Measurements from ENCODE around the gene TSPAN10. TPM values are rescaled to one million over a fixed set of nuclear protein-coding genes. Genes with fewer than 3 reads are reported as not detected.

TSPAN10 gene
- total RNA-seq, 2 experiments from 2014 or later = 0.17 TPM; not detected in 1

DNA sequence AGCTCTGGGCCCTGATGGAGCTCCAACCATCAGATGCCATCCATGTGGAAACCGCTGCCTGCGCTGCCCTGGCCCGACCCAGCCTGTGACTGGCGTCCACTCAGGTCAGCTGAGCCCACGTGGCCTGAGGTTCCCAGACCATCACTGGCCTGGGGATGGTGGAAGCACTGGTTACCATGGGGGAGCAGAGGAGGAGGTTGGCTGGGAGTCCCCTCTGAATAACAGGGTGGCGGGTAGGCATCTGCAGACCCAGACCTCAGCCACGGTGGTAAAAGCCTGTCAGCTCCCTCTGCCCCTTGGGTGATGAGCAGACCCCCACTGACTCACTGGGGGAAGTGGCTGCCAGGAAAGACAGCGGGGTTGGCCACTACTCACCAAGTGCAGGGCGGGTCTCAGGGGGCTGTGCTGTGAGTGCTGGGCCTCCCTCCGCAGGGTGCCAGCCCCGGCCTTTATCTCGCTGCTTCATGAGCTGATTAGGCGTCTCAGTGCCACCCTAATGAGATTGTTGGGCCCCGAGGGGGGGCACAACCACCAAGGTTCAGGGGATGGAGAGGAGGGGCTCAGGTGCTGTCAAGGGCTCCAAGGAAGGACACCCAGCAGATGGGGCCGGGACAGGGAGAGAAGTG is 19.2 kb downstream of the TSPAN10 start, which contains the start of gene PDE6G:
PDE6G (minus strand) TSS at position 425 of the 626 bp plus-strand sequence. CDS start 3,237 bp downstream, outside the sequence.
- Mint-ChIP-seq H3K9me3 (no peaks in the 10 kb centered on the region), H3K27ac (no peak within 1 kb of the TSS), H3K4me1 (ENCODE audit: low read depth) (peaks cover 14% of the 10 kb centered on the region), H3K27me3 (peaks cover 13% of the 10 kb centered on the region), H3K4me3 (no peak within 1 kb of the TSS), H3K36me3 (ENCODE audit: low read depth) (no peaks in the 10 kb centered on the region)
- H3K27ac ChIP-seq (ENCODE audit: low read depth in 1 of 2, low read length in 2 of 2) = no peak within 1 kb of the TSS
- CTCF ChIA-PET = no interaction called here
- ATAC-seq (ENCODE audit: poor library complexity) (no peak), DNase-seq (peak in 1 of 14 experiments; percentile 8)
- intact Hi-C loops (cut with DNase I, micrococcal nuclease) = no loop called here
- POLR2A ChIA-PET = interaction anchor here (1.1 kb wide), 1 partner anchor 19 kb away, joined by 3 read pairs; no protein-coding TSS in a partner anchor
- peaks cover 4 to 5% of the 10 kb centered on the region in 2 experiments for H3K27me3 ChIP-seq (ENCODE audit: control insufficient read depth in 1 of 2, insufficient read depth in 2 of 2, low read length in 2 of 2)
- TF ChIP-seq, protein P1, sequence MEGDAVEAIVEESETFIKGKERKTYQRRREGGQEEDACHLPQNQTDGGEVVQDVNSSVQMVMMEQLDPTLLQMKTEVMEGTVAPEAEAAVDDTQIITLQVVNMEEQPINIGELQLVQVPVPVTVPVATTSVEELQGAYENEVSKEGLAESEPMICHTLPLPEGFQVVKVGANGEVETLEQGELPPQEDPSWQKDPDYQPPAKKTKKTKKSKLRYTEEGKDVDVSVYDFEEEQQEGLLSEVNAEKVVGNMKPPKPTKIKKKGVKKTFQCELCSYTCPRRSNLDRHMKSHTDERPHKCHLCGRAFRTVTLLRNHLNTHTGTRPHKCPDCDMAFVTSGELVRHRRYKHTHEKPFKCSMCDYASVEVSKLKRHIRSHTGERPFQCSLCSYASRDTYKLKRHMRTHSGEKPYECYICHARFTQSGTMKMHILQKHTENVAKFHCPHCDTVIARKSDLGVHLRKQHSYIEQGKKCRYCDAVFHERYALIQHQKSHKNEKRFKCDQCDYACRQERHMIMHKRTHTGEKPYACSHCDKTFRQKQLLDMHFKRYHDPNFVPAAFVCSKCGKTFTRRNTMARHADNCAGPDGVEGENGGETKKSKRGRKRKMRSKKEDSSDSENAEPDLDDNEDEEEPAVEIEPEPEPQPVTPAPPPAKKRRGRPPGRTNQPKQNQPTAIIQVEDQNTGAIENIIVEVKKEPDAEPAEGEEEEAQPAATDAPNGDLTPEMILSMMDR (IDR thresholded peaks at IDR 0.05) = no peak
- no peak within 1 kb of the TSS for H3K4me3 ChIP-seq (ENCODE audit: low read length)
- H3K9me3 ChIP-seq (ENCODE audit: control insufficient read depth in 1 of 2, insufficient read depth in 1 of 2, low read length in 2 of 2) = no peaks in the 10 kb centered on the region
- H3K36me3 ChIP-seq (ENCODE audit: insufficient read depth, low read length) = no peaks in the 10 kb centered on the region
- H3K4me1 ChIP-seq (ENCODE audit: insufficient read depth, low read length) = peaks cover 28% of the 10 kb centered on the region

DNA sequence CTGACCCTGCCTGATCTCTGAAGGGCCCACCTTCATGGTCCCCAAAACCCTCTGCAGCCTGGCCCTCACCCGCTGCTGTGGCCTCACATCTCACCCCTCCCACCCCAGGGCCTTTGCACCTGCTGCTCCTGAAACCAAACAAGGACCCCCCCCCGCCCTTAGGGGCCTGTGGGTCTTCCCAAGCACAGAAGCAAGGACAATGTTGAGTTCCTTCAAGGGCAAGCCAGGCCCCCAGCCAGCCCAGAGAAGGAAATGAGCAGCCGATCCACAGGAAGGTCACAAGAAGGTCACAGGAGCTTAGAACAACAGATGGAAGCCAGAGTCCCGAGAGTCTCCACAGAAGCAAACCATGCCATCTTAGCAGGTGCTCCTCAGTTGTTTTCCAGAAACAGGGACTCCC is 19.8 kb downstream of the TSPAN10 start:
- TF ChIP-seq, protein P1 (IDR thresholded peaks at IDR 0.05) = no peak
- H3K4me1 ChIP-seq (ENCODE audit: insufficient read depth, low read length) = peaks cover 30% of the 10 kb centered on the region
- Mint-ChIP-seq H3K27ac (no peak overlapping the region), H3K9me3 (no peaks in the 10 kb centered on the region), H3K36me3 (ENCODE audit: low read depth) (no peaks in the 10 kb centered on the region), H3K27me3 (peaks cover 10% of the 10 kb centered on the region), H3K4me3 (no peak overlapping the region), H3K4me1 (ENCODE audit: low read depth) (peaks cover 15% of the 10 kb centered on the region)
- ChIA-PET CTCF (no interaction called here), POLR2A (no interaction called here)
- no peak overlapping the region for H3K27ac ChIP-seq (ENCODE audit: low read depth in 1 of 2, low read length in 2 of 2)
- ATAC-seq (ENCODE audit: poor library complexity) (no peak), DNase-seq (peak in 1 of 14 experiments; percentile 13)
- H3K27me3 ChIP-seq (ENCODE audit: control insufficient read depth in 1 of 2, insufficient read depth in 2 of 2, low read length in 2 of 2) = peaks cover 0 to 4% of the 10 kb centered on the region in 2 experiments
- intact Hi-C loops (cut with DNase I, micrococcal nuclease) = no loop called here
- no peaks in the 10 kb centered on the region for H3K36me3 ChIP-seq (ENCODE audit: insufficient read depth, low read length)
- no peak overlapping the region for H3K4me3 ChIP-seq (ENCODE audit: low read length)
- no peaks in the 10 kb centered on the region for H3K9me3 ChIP-seq (ENCODE audit: control insufficient read depth in 1 of 2, insufficient read depth in 1 of 2, low read length in 2 of 2)

DNA sequence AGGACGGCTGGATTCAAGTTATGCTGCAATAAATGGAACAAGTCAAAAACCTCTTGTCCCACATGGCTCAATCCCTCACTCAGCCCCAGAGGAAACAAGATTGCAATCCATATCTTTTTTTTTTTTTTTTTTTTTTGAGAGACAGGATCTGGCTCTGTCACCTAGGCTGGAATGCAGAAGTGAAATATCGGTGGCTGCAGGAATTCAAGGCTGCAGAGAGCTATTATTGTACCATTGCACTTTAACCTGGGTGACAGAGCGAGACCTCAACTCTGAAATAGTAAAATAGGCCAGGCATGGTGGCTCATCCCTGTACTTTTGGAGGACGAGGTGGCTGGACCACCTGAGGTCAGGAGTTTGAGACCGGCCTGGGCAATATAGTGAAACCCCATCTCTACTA is 22.0 kb downstream of the TSPAN10 start:
- no peak overlapping the region for H3K4me3 Mint-ChIP-seq
- no peak overlapping the region for H3K27ac Mint-ChIP-seq
- no peaks in the 10 kb centered on the region for H3K36me3 Mint-ChIP-seq (ENCODE audit: low read depth)
- Histone ChIP-seq H3K9me3 (ENCODE audit: control insufficient read depth in 1 of 2, insufficient read depth in 1 of 2, low read length in 2 of 2) (no peaks in the 10 kb centered on the region), H3K36me3 (ENCODE audit: insufficient read depth, low read length) (peaks cover under 1% of the 10 kb centered on the region), H3K27me3 (ENCODE audit: control insufficient read depth in 1 of 2, insufficient read depth in 2 of 2, low read length in 2 of 2) (no peaks in the 10 kb centered on the region), H3K27ac (ENCODE audit: low read depth in 1 of 2, low read length in 2 of 2) (no peak overlapping the region), H3K4me1 (ENCODE audit: insufficient read depth, low read length) (peaks cover 39% of the 10 kb centered on the region), H3K4me3 (ENCODE audit: low read length) (no peak overlapping the region)
- TF ChIP-seq, protein P1 (IDR thresholded peaks at IDR 0.05) = no peak
- no peak for ATAC-seq (ENCODE audit: poor library complexity)
- intact Hi-C loops (cut with DNase I, micrococcal nuclease) = no loop called here
- no peak for DNase-seq
- peaks cover 22% of the 10 kb centered on the region for H3K4me1 Mint-ChIP-seq (ENCODE audit: low read depth)
- H3K27me3 Mint-ChIP-seq = no peaks in the 10 kb centered on the region
- POLR2A ChIA-PET = interaction anchor here (0.7 kb wide), 1 partner anchor 159 kb away, joined by 4 read pairs; no protein-coding TSS in a partner anchor
- CTCF ChIA-PET = interaction anchor here (0.7 kb wide), 1 partner anchor 45 kb away, joined by 4 read pairs; no protein-coding TSS in a partner anchor
- H3K9me3 Mint-ChIP-seq = no peaks in the 10 kb centered on the region
